HCT116 (cell line): ENCODE measurements around the gene PTGIR. TPM values are rescaled to one million over a fixed set of nuclear protein-coding genes. Genes with fewer than 3 reads are reported as not detected.

Experiments
- ATAC-seq: fragments of 200-7000 bp; cut with Tn5 transposase; 2 replicates; pipeline ENCODE4 v1.9.1; 2020; ENCODE audit warnings: mild to moderate bottlenecking, moderate library complexity
- BruUV-seq: library from RNA; stranded (reverse); fragments of 400-500 nt; replicated peaks from 2 replicates; lab custom pipeline; 2021; lab: Mats Ljungman, UMichigan
- CTCF ChIA-PET: fragments of 300-600 bp; sonication (Branson Sonifier 250); formaldehyde crosslinking; loops from one replicate; lab custom pipeline; 2021; ENCODE audit warnings: antibody characterized with exemption; lab: Charles Lee
- POLR2A ChIA-PET: fragments of 300-600, 350-600 bp; sonication (Branson Sonifier 250); formaldehyde crosslinking; loops from one replicate; lab custom pipeline; 2021; ENCODE audit warnings: antibody characterized with exemption; lab: Charles Lee
- RAD21 ChIA-PET, 2 experiments: fragments of 300-600 bp; sonication (Branson Sonifier 250); formaldehyde crosslinking; loops; one replicate each; lab custom pipeline; 2023; ENCODE audit warnings: low total read pairs in 2 of 2; ENCODE audit not compliant: uncharacterized antibody in 2 of 2, unreplicated experiment in 2 of 2, low non-redundant PET in 1 of 2; lab: Charles Lee
- DNase-seq: peaks from one replicate; pipeline ENCODE4 v3.0.0-alpha.2; 2010; ENCODE audit warnings: low read depth, low spot score
- H2AFZ ChIP-seq: fragments of 200-600 bp; shearing (Covaris generic), sonication (generic); 2 replicates; pipeline ENCODE4 v1.6.1; 2017; ENCODE audit warnings: low read depth, mixed run types, mixed read lengths, antibody characterized with exemption, low read length; ENCODE audit not compliant: poor library complexity, severe bottlenecking
- H3K27ac ChIP-seq: 2 replicates; pipeline ENCODE4 v1.5.1; 2012; ENCODE audit warnings: low read depth, low read length
- H3K27me3 ChIP-seq: fragments of 200-600 bp; sonication (generic); 2 replicates; pipeline ENCODE4 v1.6.1; 2016; ENCODE audit warnings: mixed run types, low read length, mixed read lengths; ENCODE audit not compliant: insufficient read depth
- H3K36me3 ChIP-seq, 2 experiments: fragments of 200-500 bp in 1 of 2; fragments of 200-600 bp in 1 of 2; sonication (Bioruptor generic) in 1 of 2; sonication (generic) in 1 of 2; 2 replicates each; pipeline versions ENCODE4 v1.5.1 to v1.6.1; 2014 to 2016; ENCODE audit warnings: low read length in 2 of 2, inconsistent platforms in 1 of 2, mixed read lengths in 1 of 2, mixed run types in 1 of 2; ENCODE audit not compliant: insufficient read depth in 2 of 2, control insufficient read depth in 1 of 2
- H3K4me1 ChIP-seq, 2 experiments: fragments of 200-600 bp in 1 of 2; sonication (generic) in 1 of 2; 2 replicates each; pipeline versions ENCODE4 v1.5.1 to v1.6.1; 2012 to 2017; ENCODE audit warnings: low read length in 2 of 2, inconsistent platforms in 1 of 2, mild to moderate bottlenecking in 1 of 2, mixed read lengths in 1 of 2, mixed run types in 1 of 2, moderate library complexity in 1 of 2; ENCODE audit not compliant: insufficient read depth in 2 of 2, control insufficient read depth in 1 of 2
- H3K4me2 ChIP-seq: fragments of 200-600 bp; sonication (generic); 2 replicates; pipeline ENCODE4 v1.6.1; 2017; ENCODE audit warnings: mixed run types, low read length, mixed read lengths
- H3K4me3 ChIP-seq, 2 experiments: fragments of 200-600 bp in 1 of 2; sonication (generic) in 1 of 2; replicated peaks in 1 of 2; 2 replicates each; pipeline ENCODE4 v1.5.1; 2011 to 2016; ENCODE audit warnings: low read length in 2 of 2, control low read depth in 1 of 2, low read depth in 1 of 2, mild to moderate bottlenecking in 1 of 2, mixed read lengths in 1 of 2, mixed run types in 1 of 2
- H3K79me2 ChIP-seq: fragments of 200-600 bp; sonication (generic); 2 replicates; pipeline ENCODE4 v1.6.1; 2017; ENCODE audit warnings: mild to moderate bottlenecking, mixed run types, low read length, moderate library complexity, mixed read lengths; ENCODE audit not compliant: insufficient read depth
- H3K9ac ChIP-seq: fragments of 200-600 bp; sonication (generic); 2 replicates; pipeline ENCODE4 v1.6.1; 2016; ENCODE audit warnings: low read length, mixed read lengths
- H3K9me2 ChIP-seq: fragments of 200-600 bp; sonication (generic), shearing (Covaris generic); 2 replicates; pipeline ENCODE4 v1.6.1; 2017; ENCODE audit warnings: mixed run types, mild to moderate bottlenecking, moderate library complexity; ENCODE audit not compliant: insufficient read depth
- H3K9me3 ChIP-seq, 2 experiments: fragments of 200-500 bp in 1 of 2; fragments of 200-600 bp in 1 of 2; sonication (Bioruptor generic) in 1 of 2; sonication (generic) in 1 of 2; 2 replicates each; pipeline ENCODE4 v1.6.1; 2014 to 2017; ENCODE audit warnings: low read length in 2 of 2, mixed read lengths in 2 of 2, inconsistent platforms in 1 of 2, low read depth in 1 of 2, mild to moderate bottlenecking in 1 of 2, mixed run types in 1 of 2, moderate library complexity in 1 of 2; ENCODE audit not compliant: control insufficient read depth in 1 of 2, insufficient read depth in 1 of 2
- H4K20me1 ChIP-seq: fragments of 200-600 bp; sonication (generic), shearing (Covaris generic); 2 replicates; pipeline ENCODE4 v1.6.1; 2017; ENCODE audit warnings: mixed run types, mild to moderate bottlenecking, moderate library complexity; ENCODE audit not compliant: insufficient read depth
- CBX3 ChIP-seq: IDR thresholded peaks from 2 replicates; pipeline ENCODE4 v1.6.1; 2012; ENCODE audit warnings: low read depth
- ELF1 ChIP-seq: IDR thresholded peaks from 2 replicates; pipeline ENCODE4 v1.6.1; 2012; ENCODE audit warnings: low read depth, borderline replicate concordance
- EZH2phosphoT487 ChIP-seq: fragments of 200-600 bp; IDR thresholded peaks from 2 replicates; pipeline ENCODE4 v1.6.1; 2018; ENCODE audit warnings: antibody characterized with exemption, borderline replicate concordance
- JUND ChIP-seq: IDR thresholded peaks from 2 replicates; pipeline ENCODE4 v1.6.1; 2012
- MAX ChIP-seq: IDR thresholded peaks from 2 replicates; pipeline ENCODE4 v1.6.1; 2012
- POLR2A ChIP-seq: IDR thresholded peaks from 2 replicates; pipeline ENCODE4 v1.7.0; 2011; ENCODE audit warnings: borderline replicate concordance; ENCODE audit not compliant: insufficient read depth, insufficient read length; ENCODE audit errors: extremely low read depth
- POLR2AphosphoS5 ChIP-seq: IDR thresholded peaks from 2 replicates; pipeline ENCODE4 v1.6.1; 2011; ENCODE audit warnings: mild to moderate bottlenecking, low read depth, low read length, moderate library complexity
- SP1 ChIP-seq: IDR thresholded peaks from 2 replicates; pipeline ENCODE4 v1.6.1; 2012; ENCODE audit warnings: low read depth
- TCF7L2 ChIP-seq: IDR thresholded peaks from 2 replicates; pipeline ENCODE4 v1.7.0; 2011; ENCODE audit warnings: borderline replicate concordance, inconsistent platforms; ENCODE audit not compliant: insufficient read depth, insufficient read length; ENCODE audit errors: extremely low read depth
- YY1 ChIP-seq: IDR thresholded peaks from 2 replicates; pipeline ENCODE4 v1.6.1; 2011; ENCODE audit warnings: low read length, low read depth, moderate library complexity, mild to moderate bottlenecking; ENCODE audit not compliant: insufficient replicate concordance; ENCODE audit errors: extremely low read depth
- ZFX ChIP-seq: fragments of 450-650 bp; IDR thresholded peaks from 2 replicates; pipeline ENCODE4 v1.6.1; 2017
- ZNF274 ChIP-seq: fragments of 200-500 bp; sonication (Bioruptor generic); IDR thresholded peaks from 2 replicates; pipeline ENCODE4 v1.6.1; 2014; ENCODE audit warnings: mild to moderate bottlenecking, low read depth, low read length, inconsistent platforms
- intact Hi-C: fragments of 100-400 bp; cut with micrococcal nuclease; formaldehyde crosslinking; loops from 2 replicates; pipeline ENCODE4 v1.10.0; 2022
- total RNA-seq: library from RNA; stranded (reverse); gene quantifications from one replicate; pipeline ENCODE4 v1.2.1, GENCODE V29; 2021; ENCODE audit not compliant: unreplicated experiment
- TF ChIP-seq, protein P1 (sequence below): IDR thresholded peaks from 2 replicates; pipeline ENCODE4 v1.6.1; 2011; ENCODE audit warnings: mild to moderate bottlenecking, low read length, moderate library complexity; ENCODE audit not compliant: insufficient replicate concordance; ENCODE audit errors: extremely low read depth
- TF ChIP-seq, protein P2 (sequence below): IDR thresholded peaks from 2 replicates; pipeline ENCODE4 v1.6.1; 2012
- TF ChIP-seq, protein P3 (sequence below): IDR thresholded peaks from 2 replicates; pipeline ENCODE4 v1.6.1; 2012; ENCODE audit warnings: low read depth

Gene PTGIR
- total RNA-seq, 1 experiment from 2014 or later: not detected

DNA sequence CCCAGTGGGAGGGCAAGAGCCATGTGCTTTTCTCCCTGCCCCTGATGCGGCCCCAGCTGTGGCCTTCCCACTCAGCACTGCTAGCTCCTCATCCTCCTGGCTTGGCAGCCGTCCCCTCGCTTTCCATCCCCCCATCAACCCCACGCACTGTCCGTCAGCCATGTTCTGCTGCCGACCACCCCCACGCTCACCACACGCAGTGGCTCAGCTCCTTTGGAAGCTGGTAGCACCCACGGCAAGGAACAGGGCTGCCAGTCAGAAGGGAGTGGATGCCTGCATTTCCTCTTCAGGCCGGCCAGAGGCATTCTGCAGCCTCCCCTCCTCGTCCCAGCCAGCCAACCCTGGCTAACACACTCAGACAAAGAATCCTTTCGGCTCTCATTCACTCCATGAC, 17.4 kb downstream of the PTGIR start (continued):
- TF ChIP-seq, protein P1, sequence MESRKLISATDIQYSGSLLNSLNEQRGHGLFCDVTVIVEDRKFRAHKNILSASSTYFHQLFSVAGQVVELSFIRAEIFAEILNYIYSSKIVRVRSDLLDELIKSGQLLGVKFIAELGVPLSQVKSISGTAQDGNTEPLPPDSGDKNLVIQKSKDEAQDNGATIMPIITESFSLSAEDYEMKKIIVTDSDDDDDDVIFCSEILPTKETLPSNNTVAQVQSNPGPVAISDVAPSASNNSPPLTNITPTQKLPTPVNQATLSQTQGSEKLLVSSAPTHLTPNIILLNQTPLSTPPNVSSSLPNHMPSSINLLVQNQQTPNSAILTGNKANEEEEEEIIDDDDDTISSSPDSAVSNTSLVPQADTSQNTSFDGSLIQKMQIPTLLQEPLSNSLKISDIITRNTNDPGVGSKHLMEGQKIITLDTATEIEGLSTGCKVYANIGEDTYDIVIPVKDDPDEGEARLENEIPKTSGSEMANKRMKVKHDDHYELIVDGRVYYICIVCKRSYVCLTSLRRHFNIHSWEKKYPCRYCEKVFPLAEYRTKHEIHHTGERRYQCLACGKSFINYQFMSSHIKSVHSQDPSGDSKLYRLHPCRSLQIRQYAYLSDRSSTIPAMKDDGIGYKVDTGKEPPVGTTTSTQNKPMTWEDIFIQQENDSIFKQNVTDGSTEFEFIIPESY: no peak
- TF ChIP-seq YY1 (no peak), ELF1 (no peak), CBX3 (no peak)

DNA sequence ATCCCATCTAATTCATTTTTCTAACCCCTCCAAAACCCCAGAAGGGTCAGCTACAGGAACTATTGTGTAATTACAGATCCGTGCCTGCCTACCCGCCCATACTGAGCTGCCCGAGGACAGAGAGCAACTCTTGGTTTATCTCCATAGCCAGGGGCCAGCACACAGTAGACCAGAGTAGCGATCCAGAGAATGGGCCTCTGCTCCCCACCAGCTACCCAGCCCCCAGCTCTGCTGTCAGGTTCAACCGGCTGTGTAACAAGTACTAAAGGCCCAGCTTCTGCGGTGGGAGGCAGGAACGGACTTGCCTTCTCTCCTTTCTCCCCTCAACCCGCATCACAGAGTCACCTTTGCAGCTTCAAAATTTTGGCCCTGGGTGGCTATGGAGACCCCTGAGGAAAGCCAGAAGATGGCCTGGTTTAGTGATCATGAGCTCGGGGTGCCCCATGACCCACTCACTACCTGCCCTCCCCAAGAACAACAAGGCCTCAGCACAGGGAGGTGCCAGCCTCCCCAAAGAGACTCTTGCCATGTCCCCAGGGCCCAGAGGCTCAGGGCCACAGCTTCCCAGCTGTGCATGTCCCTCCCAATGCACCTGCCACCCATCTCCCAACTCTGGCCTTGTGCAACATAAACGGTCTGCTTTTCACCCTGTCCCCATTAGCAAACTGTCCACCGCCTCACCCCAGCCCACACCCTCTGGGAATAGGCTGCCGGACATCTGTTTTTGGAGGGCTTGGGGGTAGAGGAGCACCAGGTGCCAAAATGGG, 18.0 kb downstream of the PTGIR start:
- Histone ChIP-seq H3K36me3 (peaks cover 36 to 37% of the 10 kb centered on the region in 2 experiments), H3K4me3 (no peak overlapping the region), H3K9ac (no peak overlapping the region), H3K27ac (no peak overlapping the region), H3K27me3 (no peaks in the 10 kb centered on the region), H3K9me3 (no peaks in the 10 kb centered on the region), H3K4me2 (no peak overlapping the region), H2AFZ (no peak overlapping the region), H4K20me1 (no peaks in the 10 kb centered on the region), H3K79me2 (peaks cover 56% of the 10 kb centered on the region), H3K9me2 (no peaks in the 10 kb centered on the region), H3K4me1 (peaks cover 14 to 19% of the 10 kb centered on the region in 2 experiments)
- intact Hi-C loops: no loop called here
- RAD21 ChIA-PET: no interaction called here
- no TSS peak for BruUV-seq
- ATAC-seq: no peak
- POLR2A ChIA-PET: no interaction called here
- DNase-seq: no peak
- CTCF ChIA-PET: interaction anchor here (1.6 kb wide), 1 partner anchor 10 kb away, joined by 4 read pairs; no protein-coding TSS in a partner anchor
- TF ChIP-seq, protein P1: no peak
- TF ChIP-seq POLR2AphosphoS5 (no peak), ELF1 (no peak), YY1 (no peak), ZNF274 (no peak), EZH2phosphoT487 (no peak), POLR2A (no peak), CBX3 (no peak), JUND (no peak), TCF7L2 (no peak), SP1 (no peak), ZFX (no peak), MAX (no peak)
- TF ChIP-seq, protein P2, sequence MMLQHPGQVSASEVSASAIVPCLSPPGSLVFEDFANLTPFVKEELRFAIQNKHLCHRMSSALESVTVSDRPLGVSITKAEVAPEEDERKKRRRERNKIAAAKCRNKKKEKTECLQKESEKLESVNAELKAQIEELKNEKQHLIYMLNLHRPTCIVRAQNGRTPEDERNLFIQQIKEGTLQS: no peak
- TF ChIP-seq, protein P3, sequence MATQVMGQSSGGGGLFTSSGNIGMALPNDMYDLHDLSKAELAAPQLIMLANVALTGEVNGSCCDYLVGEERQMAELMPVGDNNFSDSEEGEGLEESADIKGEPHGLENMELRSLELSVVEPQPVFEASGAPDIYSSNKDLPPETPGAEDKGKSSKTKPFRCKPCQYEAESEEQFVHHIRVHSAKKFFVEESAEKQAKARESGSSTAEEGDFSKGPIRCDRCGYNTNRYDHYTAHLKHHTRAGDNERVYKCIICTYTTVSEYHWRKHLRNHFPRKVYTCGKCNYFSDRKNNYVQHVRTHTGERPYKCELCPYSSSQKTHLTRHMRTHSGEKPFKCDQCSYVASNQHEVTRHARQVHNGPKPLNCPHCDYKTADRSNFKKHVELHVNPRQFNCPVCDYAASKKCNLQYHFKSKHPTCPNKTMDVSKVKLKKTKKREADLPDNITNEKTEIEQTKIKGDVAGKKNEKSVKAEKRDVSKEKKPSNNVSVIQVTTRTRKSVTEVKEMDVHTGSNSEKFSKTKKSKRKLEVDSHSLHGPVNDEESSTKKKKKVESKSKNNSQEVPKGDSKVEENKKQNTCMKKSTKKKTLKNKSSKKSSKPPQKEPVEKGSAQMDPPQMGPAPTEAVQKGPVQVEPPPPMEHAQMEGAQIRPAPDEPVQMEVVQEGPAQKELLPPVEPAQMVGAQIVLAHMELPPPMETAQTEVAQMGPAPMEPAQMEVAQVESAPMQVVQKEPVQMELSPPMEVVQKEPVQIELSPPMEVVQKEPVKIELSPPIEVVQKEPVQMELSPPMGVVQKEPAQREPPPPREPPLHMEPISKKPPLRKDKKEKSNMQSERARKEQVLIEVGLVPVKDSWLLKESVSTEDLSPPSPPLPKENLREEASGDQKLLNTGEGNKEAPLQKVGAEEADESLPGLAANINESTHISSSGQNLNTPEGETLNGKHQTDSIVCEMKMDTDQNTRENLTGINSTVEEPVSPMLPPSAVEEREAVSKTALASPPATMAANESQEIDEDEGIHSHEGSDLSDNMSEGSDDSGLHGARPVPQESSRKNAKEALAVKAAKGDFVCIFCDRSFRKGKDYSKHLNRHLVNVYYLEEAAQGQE: no peak
